ENCODE measurements around the gene NCKAP5L. TPM values are rescaled to one million over a fixed set of nuclear protein-coding genes. Genes with fewer than 3 reads are reported as not detected.

The NCKAP5L gene
- total and polyA plus RNA-seq, 2 donors (not counting 1 experiment from before 2014, with no cell fraction given): 3.9 to 14.2 TPM

DNA sequence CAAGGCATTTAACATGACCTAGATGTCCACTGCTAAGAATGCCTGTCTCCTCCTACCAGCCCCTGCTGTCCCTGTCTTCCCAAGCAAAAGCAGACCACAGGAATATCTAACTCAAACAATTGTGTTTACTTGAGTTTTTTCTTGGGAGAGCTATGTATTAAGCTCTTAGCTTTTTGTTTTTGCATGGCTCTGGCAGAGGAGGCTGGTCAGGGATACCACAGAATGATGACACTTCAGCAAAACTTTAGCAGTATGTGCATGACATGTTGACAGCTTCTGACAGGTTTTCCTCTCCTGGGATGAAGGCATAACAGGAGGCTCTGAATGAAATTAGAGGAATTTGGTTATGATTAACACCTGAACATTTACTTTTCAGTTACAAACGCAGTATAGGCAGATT, 79.9 kb downstream of the NCKAP5L start:
- no peaks in the 10 kb centered on the region for H3K9me3 ChIP-seq (ENCODE audit: control insufficient read depth, insufficient read depth, low read depth, low read length)
- H3K4me3 ChIP-seq (replicated peaks in 1 of 4; ENCODE audit: control extremely low read depth in 1 of 4, insufficient read depth in 1 of 4, low read depth in 3 of 4, low read length in 4 of 4): no peak overlapping the region
- H3K4me2 ChIP-seq (ENCODE audit: extremely low read depth, insufficient read depth, low read length): no peak overlapping the region
- peaks cover 6% of the 10 kb centered on the region for H3K4me1 ChIP-seq (ENCODE audit: control insufficient read depth, extremely low read depth, insufficient read depth, low read length)
- peaks cover 2% of the 10 kb centered on the region for H3K36me3 ChIP-seq (ENCODE audit: control insufficient read depth, insufficient read depth, low read length)
- H3K79me2 ChIP-seq (ENCODE audit: control insufficient read depth, insufficient read depth, low read length): peaks cover 98% of the 10 kb centered on the region
- H4K20me1 ChIP-seq (ENCODE audit: control insufficient read depth, extremely low read depth, insufficient read depth, low read length): peaks cover 11% of the 10 kb centered on the region
- DNase-seq (ENCODE audit: low read depth in 2 of 2): peak in 1 of 2 donors; percentile 8
- TF ChIP-seq, protein P1, sequence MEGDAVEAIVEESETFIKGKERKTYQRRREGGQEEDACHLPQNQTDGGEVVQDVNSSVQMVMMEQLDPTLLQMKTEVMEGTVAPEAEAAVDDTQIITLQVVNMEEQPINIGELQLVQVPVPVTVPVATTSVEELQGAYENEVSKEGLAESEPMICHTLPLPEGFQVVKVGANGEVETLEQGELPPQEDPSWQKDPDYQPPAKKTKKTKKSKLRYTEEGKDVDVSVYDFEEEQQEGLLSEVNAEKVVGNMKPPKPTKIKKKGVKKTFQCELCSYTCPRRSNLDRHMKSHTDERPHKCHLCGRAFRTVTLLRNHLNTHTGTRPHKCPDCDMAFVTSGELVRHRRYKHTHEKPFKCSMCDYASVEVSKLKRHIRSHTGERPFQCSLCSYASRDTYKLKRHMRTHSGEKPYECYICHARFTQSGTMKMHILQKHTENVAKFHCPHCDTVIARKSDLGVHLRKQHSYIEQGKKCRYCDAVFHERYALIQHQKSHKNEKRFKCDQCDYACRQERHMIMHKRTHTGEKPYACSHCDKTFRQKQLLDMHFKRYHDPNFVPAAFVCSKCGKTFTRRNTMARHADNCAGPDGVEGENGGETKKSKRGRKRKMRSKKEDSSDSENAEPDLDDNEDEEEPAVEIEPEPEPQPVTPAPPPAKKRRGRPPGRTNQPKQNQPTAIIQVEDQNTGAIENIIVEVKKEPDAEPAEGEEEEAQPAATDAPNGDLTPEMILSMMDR (conservative IDR thresholded peaks at IDR 0.05 in 1 of 2, IDR thresholded peaks at IDR 0.05 in 1 of 2; ENCODE audit: low read depth in 1 of 2, low read length in 2 of 2): no peak
- TF ChIP-seq EZH2 (IDR thresholded peaks at IDR 0.05; ENCODE audit: low read length, missing control alignments): no peak
- no peak overlapping the region for H2AFZ ChIP-seq (ENCODE audit: low read length)
- no peak overlapping the region for H3K27ac ChIP-seq (ENCODE audit: insufficient read depth, low read length)
- no peak overlapping the region for H3K9ac ChIP-seq (ENCODE audit: insufficient read depth, low read length)
- no peaks in the 10 kb centered on the region for H3K27me3 ChIP-seq (ENCODE audit: control insufficient read depth, insufficient read depth, low read length)

DNA sequence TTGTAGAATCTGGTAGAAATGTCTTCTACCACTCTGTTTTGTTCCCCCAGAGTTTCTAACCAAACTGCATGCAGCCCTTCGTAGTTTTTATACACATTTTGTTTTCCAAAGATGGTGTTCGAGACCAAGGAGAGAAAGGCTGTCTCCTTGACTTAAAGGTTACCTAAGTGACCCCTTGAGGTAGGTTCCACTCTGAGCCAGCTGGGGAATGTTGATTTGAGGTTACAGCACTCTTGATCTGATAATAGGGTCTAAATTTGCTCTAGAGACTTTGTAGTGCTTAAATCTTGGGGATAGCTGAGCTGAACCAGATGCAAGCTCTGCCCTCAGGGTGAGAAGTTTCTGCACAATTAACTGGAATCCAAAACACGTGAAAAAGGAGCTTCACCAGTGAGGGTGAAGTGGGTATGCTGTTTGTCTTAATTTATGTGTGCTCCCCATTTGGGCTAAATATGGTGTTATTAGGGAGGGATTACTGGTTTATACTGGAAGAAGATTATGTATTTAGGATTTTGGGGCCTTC, 83.8 kb downstream of the NCKAP5L start:
- H3K9me3 ChIP-seq (ENCODE audit: control insufficient read depth, insufficient read depth, low read depth, low read length): no peaks in the 10 kb centered on the region
- no peak overlapping the region for H3K27ac ChIP-seq (ENCODE audit: insufficient read depth, low read length)
- H2AFZ ChIP-seq (ENCODE audit: low read length): no peak overlapping the region
- H3K4me3 ChIP-seq (replicated peaks in 1 of 4; ENCODE audit: control extremely low read depth in 1 of 4, insufficient read depth in 1 of 4, low read depth in 3 of 4, low read length in 4 of 4): peak overlapping the region in 1 of 4 experiments; percentile 17
- DNase-seq (ENCODE audit: low read depth in 2 of 2): no peak
- no peaks in the 10 kb centered on the region for H3K27me3 ChIP-seq (ENCODE audit: control insufficient read depth, insufficient read depth, low read length)
- H3K4me2 ChIP-seq (ENCODE audit: extremely low read depth, insufficient read depth, low read length): no peak overlapping the region
- H3K36me3 ChIP-seq (ENCODE audit: control insufficient read depth, insufficient read depth, low read length): no peaks in the 10 kb centered on the region
- TF ChIP-seq, protein P1 (conservative IDR thresholded peaks at IDR 0.05 in 1 of 2, IDR thresholded peaks at IDR 0.05 in 1 of 2; ENCODE audit: low read depth in 1 of 2, low read length in 2 of 2): no peak
- no peak for TF ChIP-seq EZH2 (IDR thresholded peaks at IDR 0.05; ENCODE audit: low read length, missing control alignments)
- H3K79me2 ChIP-seq (ENCODE audit: control insufficient read depth, insufficient read depth, low read length): peaks cover 78% of the 10 kb centered on the region
- H3K4me1 ChIP-seq (ENCODE audit: control insufficient read depth, extremely low read depth, insufficient read depth, low read length): no peaks in the 10 kb centered on the region
- H4K20me1 ChIP-seq (ENCODE audit: control insufficient read depth, extremely low read depth, insufficient read depth, low read length): peaks cover 13% of the 10 kb centered on the region
- H3K9ac ChIP-seq (ENCODE audit: insufficient read depth, low read length): no peak overlapping the region

DNA sequence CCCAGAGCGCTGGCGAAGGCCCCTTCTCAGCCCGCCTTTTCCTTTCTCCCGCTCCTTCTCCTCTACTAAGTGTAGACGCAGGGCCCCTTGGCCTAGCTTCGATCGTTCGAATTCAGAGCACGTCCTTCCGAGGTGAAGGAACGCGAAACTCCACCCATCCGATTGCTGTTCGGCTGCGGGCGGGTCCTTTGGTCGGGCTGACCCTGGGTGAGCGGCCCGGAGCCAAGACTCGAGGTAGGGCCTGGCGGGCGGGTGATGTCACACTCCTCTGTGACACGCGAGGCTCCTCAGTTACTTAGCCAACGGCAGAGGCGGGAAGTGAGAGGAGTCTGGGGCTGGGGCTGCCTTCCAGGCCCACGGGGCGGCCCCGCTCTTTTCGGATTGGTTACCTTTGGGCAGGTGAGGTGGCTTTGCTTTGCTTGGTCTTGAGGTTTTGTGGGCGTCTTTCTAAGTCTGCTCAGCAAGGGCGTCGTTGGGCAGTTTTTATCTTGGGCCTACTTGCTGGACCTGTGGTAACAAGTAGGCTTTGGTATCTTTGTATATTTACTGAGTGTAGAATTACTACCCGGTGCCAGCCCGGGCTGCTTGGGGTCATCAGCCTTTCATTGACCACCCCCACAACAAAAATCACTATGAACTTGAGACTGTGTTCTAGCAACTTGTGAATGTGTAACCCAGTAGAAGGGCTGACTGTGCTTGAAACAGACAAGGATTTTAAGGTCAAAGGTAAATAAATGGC, 86.2 kb downstream of the NCKAP5L start:
- Histone ChIP-seq H3K9me3 (ENCODE audit: control insufficient read depth, insufficient read depth, low read depth, low read length) (no peaks in the 10 kb centered on the region), H3K4me2 (ENCODE audit: extremely low read depth, insufficient read depth, low read length) (peak overlapping the region; percentile 79), H3K27ac (ENCODE audit: insufficient read depth, low read length) (peak overlapping the region; percentile 99), H2AFZ (ENCODE audit: low read length) (no peak overlapping the region), H3K4me3 (replicated peaks in 1 of 4; ENCODE audit: control extremely low read depth in 1 of 4, insufficient read depth in 1 of 4, low read depth in 3 of 4, low read length in 4 of 4) (peak overlapping the region; percentile 93 to 98 (median 96)), H3K27me3 (ENCODE audit: control insufficient read depth, insufficient read depth, low read length) (no peaks in the 10 kb centered on the region), H4K20me1 (ENCODE audit: control insufficient read depth, extremely low read depth, insufficient read depth, low read length) (peaks cover 11% of the 10 kb centered on the region), H3K4me1 (ENCODE audit: control insufficient read depth, extremely low read depth, insufficient read depth, low read length) (no peaks in the 10 kb centered on the region), H3K9ac (ENCODE audit: insufficient read depth, low read length) (peak overlapping the region; percentile 94), H3K79me2 (ENCODE audit: control insufficient read depth, insufficient read depth, low read length) (peaks cover 54% of the 10 kb centered on the region), H3K36me3 (ENCODE audit: control insufficient read depth, insufficient read depth, low read length) (no peaks in the 10 kb centered on the region)
- TF ChIP-seq, protein P1 (conservative IDR thresholded peaks at IDR 0.05 in 1 of 2, IDR thresholded peaks at IDR 0.05 in 1 of 2; ENCODE audit: low read depth in 1 of 2, low read length in 2 of 2): no peak
- TF ChIP-seq EZH2 (IDR thresholded peaks at IDR 0.05; ENCODE audit: low read length, missing control alignments): no peak
- peak; percentile 82 to 85 for DNase-seq (ENCODE audit: low read depth in 2 of 2)

Other genes starting within 250 kb of the NCKAP5L start
- gene FAM186B, start 222.8 kb downstream of the NCKAP5L start, total RNA-seq: 0.33 and 0.51 TPM in 2 replicates
- gene FAM186B, start 222.8 kb downstream of the NCKAP5L start, polyA plus RNA-seq: 0.10 and 0.11 TPM in 2 replicates
- gene PRPF40B, start 204.9 kb downstream of the NCKAP5L start, total RNA-seq: 9.2 and 11.7 TPM in 2 replicates
- 6.4 TPM in 2 replicates for gene PRPF40B, start 204.9 kb downstream of the NCKAP5L start, polyA plus RNA-seq
- 17.2 and 22.5 TPM in 2 replicates for gene FMNL3, start 121.0 kb downstream of the NCKAP5L start, total RNA-seq
- gene FMNL3, start 121.0 kb downstream of the NCKAP5L start, polyA plus RNA-seq: 13.6 and 15.0 TPM in 2 replicates
- gene TMBIM6, start 86.9 kb downstream of the NCKAP5L start, total RNA-seq: 369 and 432 TPM in 2 replicates
- 830 and 879 TPM in 2 replicates for gene TMBIM6, start 86.9 kb downstream of the NCKAP5L start, polyA plus RNA-seq
- 4.5 and 7.2 TPM in 2 replicates for gene BCDIN3D, start 14.7 kb upstream of the NCKAP5L start, total RNA-seq
- 2.5 and 3.2 TPM in 2 replicates for gene BCDIN3D, start 14.7 kb upstream of the NCKAP5L start, polyA plus RNA-seq
- gene FAIM2, start 75.5 kb upstream of the NCKAP5L start, total RNA-seq: 0.50 and 3.6 TPM in 2 replicates
- 1.00 and 7.3 TPM in 2 replicates for gene FAIM2, start 75.5 kb upstream of the NCKAP5L start, polyA plus RNA-seq
- gene AQP2, start 122.3 kb upstream of the NCKAP5L start, total RNA-seq: not detected in 2 replicates
- not detected in 2 replicates for gene AQP2, start 122.3 kb upstream of the NCKAP5L start, polyA plus RNA-seq
- gene AQP5, start 133.5 kb upstream of the NCKAP5L start, total RNA-seq: under 0.01 TPM in 1 of 2 replicates, not detected in the other
- not detected in 2 replicates for gene AQP5, start 133.5 kb upstream of the NCKAP5L start, polyA plus RNA-seq
- under 0.01 and 0.17 TPM in 2 replicates for gene AQP6, start 144.5 kb upstream of the NCKAP5L start, total RNA-seq
- 0.06 TPM in 1 of 2 replicates, not detected in the other for gene AQP6, start 144.5 kb upstream of the NCKAP5L start, polyA plus RNA-seq
- gene RACGAP1, start 197.1 kb upstream of the NCKAP5L start, total RNA-seq: 15.2 and 38.1 TPM in 2 replicates
- 22.9 and 73.4 TPM in 2 replicates for gene RACGAP1, start 197.1 kb upstream of the NCKAP5L start, polyA plus RNA-seq
- 1.7 and 1.8 TPM in 2 replicates for gene ASIC1, start 229.2 kb upstream of the NCKAP5L start, total RNA-seq
- 2.6 and 3.9 TPM in 2 replicates for gene ASIC1, start 229.2 kb upstream of the NCKAP5L start, polyA plus RNA-seq

Data from fibroblast of lung (primary cell).